ENCODE data around the gene KLF6. TPM values are rescaled to one million over a fixed set of nuclear protein-coding genes. Genes with fewer than 3 reads are reported as not detected.

KLF6 gene
- total RNA-seq, 2 experiments from 2014 or later: 155 to 167 TPM

DNA sequence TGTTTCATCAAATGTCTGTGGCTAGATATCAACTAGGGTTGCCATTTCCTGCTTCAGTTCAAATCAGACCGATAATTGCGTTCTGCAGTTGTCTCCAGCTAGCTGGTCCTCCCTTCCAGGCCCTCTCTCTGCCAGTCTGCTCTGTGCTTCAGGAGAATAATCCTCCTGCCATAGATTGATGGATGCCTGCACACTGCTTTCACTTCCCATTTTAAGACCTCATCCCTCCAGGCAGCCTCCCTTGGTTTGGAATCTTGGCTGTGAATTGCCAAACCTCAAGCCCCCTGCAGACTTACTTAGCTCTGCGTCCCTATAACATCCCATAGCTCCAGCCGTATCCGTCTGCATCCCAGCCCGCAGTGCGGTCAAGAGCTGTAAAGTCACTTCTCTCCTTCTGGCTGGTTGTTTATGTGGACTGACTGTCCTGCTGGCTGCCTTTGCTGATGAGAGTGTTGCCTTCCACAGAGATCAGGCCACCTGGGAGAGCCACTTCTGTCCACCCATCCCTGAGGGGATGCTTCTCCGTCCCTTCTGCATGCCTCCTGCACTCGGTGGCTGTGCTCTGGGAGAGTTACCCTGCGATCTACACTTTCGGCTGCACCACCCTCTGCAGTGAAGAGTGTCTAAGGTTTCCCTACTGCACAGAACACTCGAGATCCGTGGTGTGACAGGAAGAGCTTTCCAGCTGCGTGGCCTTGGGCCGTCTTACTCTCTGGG, 22.4 kb upstream of the KLF6 start:
- Mint-ChIP-seq H3K36me3 (ENCODE audit: low read depth) (no peaks in the 10 kb centered on the region), H3K4me1 (peaks cover 70% of the 10 kb centered on the region), H3K9me3 (no peaks in the 10 kb centered on the region), H3K27ac (no peak overlapping the region), H3K27me3 (no peaks in the 10 kb centered on the region), H3K4me3 (peak overlapping the region; percentile 52)
- DNase-seq: no peak
- ChIA-PET POLR2A (interaction anchor here (0.6 to 4.2 kb wide), 3 partner anchors 23 to 44 kb away, joined by 3 to 46 read pairs (median 5); partner anchors contain the start of gene KLF6), CTCF (interaction anchor here (0.9 to 2.1 kb wide), 8 partner anchors 11 to 674 kb away, joined by 3 to 5 read pairs (median 3); no protein-coding TSS in a partner anchor)

DNA sequence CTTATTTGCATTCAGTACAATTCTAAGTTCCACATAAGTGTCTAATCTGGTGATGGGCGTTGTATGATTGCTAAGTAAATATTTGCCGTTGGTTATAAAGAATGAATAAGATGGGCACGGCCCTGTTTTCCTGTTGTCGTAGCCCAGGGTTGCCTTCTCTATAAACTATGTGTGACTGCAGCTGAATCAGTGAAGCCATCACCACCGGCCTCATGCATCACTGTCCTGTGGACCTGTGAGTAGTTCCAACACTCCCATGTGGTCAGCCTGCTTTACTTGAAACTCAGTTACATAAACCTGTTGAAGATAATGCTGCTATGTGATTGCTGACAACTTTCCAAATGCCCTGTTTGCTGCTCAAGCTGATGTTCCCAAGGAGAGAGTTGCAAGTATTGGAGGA, 21.6 kb upstream of the KLF6 start:
- H3K27me3 Mint-ChIP-seq: no peaks in the 10 kb centered on the region
- no peak for DNase-seq
- no peak overlapping the region for H3K27ac Mint-ChIP-seq
- ChIA-PET POLR2A (interaction anchor here (1.1 to 4.2 kb wide), 2 partner anchors 22 to 28 kb away, joined by 5 to 46 read pairs; partner anchors contain the start of gene KLF6), CTCF (interaction anchor here (0.9 to 2.1 kb wide), 5 partner anchors 10 to 26 kb away, joined by 3 to 5 read pairs (median 4); partner anchors contain the start of gene KLF6)
- H3K4me3 Mint-ChIP-seq: peak overlapping the region; percentile 7
- H3K36me3 Mint-ChIP-seq (ENCODE audit: low read depth): no peaks in the 10 kb centered on the region
- H3K9me3 Mint-ChIP-seq: no peaks in the 10 kb centered on the region
- H3K4me1 Mint-ChIP-seq: peaks cover 63% of the 10 kb centered on the region

DNA sequence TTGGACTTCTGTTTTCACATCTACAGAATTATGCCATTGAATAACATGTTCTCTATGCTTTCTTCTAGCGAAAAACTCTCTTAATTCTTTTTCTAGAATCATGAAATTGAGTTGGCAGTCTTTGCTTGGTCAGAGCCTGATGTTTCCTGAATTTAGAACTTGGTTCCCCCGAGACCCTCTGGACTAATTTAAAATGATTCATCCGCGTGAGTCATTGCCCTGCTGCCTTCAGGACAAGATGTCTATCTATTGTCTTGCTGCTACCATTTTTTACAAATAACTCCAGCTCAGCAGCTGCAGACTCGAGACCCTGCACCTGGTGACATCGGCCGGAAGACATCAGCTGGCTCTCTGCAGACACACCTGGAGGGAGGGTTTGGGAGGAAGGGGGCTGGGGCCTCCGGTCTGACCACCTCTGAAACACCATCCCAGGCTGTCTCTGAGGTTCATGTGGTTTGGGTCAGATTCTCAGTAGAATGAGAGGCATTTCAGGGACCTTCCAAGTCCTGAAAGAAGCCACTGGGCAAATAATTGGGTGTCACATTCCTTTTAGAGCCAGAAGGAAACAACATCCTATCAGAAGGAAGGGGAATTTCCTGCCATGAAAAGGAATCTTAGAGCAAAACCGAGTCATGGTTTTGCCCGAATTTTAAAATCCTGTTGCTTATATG, 20.9 kb upstream of the KLF6 start:
- peak; percentile 56 for DNase-seq
- POLR2A ChIA-PET: interaction anchor here (0.5 to 4.2 kb wide), 4 partner anchors 21 to 846 kb away, joined by 3 to 46 read pairs (median 4); partner anchors contain the start of gene KLF6
- Mint-ChIP-seq H3K4me1 (peaks cover 58% of the 10 kb centered on the region), H3K4me3 (peak overlapping the region; percentile 51), H3K27me3 (no peaks in the 10 kb centered on the region), H3K27ac (no peak overlapping the region), H3K9me3 (no peaks in the 10 kb centered on the region), H3K36me3 (ENCODE audit: low read depth) (no peaks in the 10 kb centered on the region)
- CTCF ChIA-PET: interaction anchor here (1.0 to 2.1 kb wide), 4 partner anchors 21 to 29 kb away, joined by 3 to 5 read pairs (median 4); partner anchors contain the start of gene KLF6

DNA sequence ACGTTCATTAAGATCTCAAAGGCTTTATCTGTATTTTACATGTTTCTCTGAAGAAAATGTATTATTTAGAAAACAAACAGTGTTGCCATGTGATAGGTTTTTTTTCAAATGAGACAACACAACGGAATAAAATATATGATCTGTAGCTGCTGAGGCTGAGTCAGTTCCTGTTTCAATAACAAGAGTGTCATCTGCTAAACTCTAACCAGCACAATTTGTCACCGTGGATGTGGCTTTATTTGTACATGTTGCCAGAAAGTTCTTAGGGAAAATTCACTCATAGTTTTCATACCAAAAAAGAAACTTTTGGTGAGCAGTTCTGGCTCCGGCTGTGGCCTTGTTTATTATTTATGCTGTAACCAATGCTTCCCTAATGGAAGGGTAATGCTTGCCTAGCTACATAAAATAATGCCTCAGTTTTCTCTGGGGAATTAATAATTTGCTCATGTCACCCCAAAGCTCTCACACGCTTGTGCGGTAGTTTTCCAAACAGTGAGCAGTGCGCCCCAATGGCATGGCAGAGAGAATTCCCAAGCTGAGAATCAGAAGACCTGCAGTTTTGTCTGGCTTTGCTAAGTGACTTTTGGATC, 20.3 kb upstream of the KLF6 start:
- no peaks in the 10 kb centered on the region for H3K9me3 Mint-ChIP-seq
- DNase-seq: peak; percentile 85

DNA sequence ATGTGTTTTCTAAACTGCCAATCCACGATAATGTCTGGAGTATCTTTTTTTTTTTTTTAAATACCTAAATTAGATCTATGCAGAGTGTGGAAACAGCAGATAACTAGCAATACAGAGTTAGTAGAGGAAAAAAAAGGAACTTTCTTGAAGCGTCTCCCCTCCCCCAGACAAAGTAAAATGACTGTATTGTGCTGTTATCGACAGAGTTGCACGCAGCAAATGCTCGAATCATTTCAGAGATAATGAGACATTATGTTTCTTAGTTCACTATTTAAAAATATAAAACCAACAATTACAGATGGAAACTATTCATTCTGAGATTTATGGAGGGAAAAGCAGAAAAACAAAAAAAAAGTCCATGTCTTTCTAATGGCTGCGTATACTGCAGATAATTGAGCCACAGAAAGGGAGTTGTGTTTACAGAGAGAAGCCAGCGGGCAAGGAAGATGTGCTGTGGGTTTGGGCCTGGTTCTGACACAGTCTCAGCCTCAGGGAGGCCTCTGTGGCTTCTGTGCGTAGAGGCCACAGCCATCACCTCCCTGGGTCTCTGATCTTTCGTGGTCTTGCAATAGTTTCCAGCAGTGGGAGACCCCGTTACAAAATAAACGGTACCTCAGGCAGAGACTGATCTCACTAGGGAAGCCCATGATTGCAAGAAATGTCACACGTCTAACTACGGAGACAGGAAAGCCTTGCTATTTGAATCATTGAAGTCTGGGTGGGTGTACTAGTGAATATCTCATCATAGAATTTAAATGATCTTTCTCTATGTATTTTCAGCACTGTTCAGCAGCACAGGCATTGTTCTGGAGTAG, 19.1 kb upstream of the KLF6 start:
- Mint-ChIP-seq H3K4me1 (peaks cover 53% of the 10 kb centered on the region), H3K27me3 (no peaks in the 10 kb centered on the region), H3K9me3 (peaks cover 9% of the 10 kb centered on the region), H3K27ac (no peak overlapping the region), H3K36me3 (ENCODE audit: low read depth) (peaks cover 10% of the 10 kb centered on the region), H3K4me3 (peak overlapping the region; percentile 59)
- CTCF ChIA-PET: no interaction called here
- DNase-seq: peak; percentile 63
- POLR2A ChIA-PET: interaction anchor here (0.7 kb wide), 1 partner anchor 26 kb away, joined by 5 read pairs; no protein-coding TSS in a partner anchor

More for the DNA sequence above, 20.3 kb upstream of the KLF6 start:
- Mint-ChIP-seq H3K4me3 (peak overlapping the region; percentile 51), H3K4me1 (peaks cover 53% of the 10 kb centered on the region), H3K27ac (no peak overlapping the region), H3K36me3 (ENCODE audit: low read depth) (no peaks in the 10 kb centered on the region), H3K27me3 (no peaks in the 10 kb centered on the region)
- CTCF ChIA-PET: interaction anchor here (0.6 to 1.5 kb wide), 3 partner anchors 24 to 853 kb away, joined by 3 read pairs; no protein-coding TSS in a partner anchor
- POLR2A ChIA-PET: interaction anchor here (0.5 to 4.2 kb wide), 5 partner anchors 21 to 847 kb away, joined by 3 to 46 read pairs (median 4); partner anchors contain the start of gene KLF6

DNA sequence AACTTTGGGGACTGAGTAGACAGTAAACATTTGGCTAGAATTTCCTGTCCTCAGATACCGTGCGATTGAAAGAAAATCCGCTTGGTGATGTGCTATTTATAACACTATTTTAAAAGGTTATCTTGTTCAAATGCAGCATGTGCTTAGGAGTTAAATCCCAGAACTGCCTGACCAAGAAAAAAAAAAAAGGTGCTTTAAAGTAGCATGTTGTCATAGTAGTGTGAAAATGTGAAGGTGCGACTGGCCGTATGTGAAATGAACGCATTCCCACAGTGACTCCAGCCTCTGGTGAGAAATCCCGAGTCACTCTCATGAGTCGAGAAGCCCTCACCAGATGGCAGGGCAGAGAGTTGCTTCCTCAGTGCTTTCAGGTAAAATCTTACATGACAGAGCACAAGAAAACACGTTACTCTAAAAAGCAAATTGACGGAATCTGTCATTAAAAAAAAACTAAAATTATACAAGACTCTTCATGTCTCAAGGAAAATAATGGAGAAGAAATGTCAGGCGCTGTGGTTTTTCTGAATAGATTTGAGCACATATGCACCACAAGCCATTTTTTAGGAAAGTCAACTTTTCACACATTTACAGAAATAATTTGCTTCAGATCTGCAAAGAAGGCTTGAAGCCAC, 18.4 kb upstream of the KLF6 start:
- DNase-seq: no peak
- ChIA-PET CTCF (no interaction called here), POLR2A (interaction anchor here (2.0 kb wide), 1 partner anchor 18 kb away, joined by 6 read pairs; the partner anchor contains the start of gene KLF6)
- no peak overlapping the region for H3K27ac Mint-ChIP-seq
- peaks cover 12% of the 10 kb centered on the region for H3K9me3 Mint-ChIP-seq
- peaks cover 15% of the 10 kb centered on the region for H3K36me3 Mint-ChIP-seq (ENCODE audit: low read depth)
- H3K27me3 Mint-ChIP-seq: no peaks in the 10 kb centered on the region
- H3K4me3 Mint-ChIP-seq: peak overlapping the region; percentile 51
- peaks cover 52% of the 10 kb centered on the region for H3K4me1 Mint-ChIP-seq

DNA sequence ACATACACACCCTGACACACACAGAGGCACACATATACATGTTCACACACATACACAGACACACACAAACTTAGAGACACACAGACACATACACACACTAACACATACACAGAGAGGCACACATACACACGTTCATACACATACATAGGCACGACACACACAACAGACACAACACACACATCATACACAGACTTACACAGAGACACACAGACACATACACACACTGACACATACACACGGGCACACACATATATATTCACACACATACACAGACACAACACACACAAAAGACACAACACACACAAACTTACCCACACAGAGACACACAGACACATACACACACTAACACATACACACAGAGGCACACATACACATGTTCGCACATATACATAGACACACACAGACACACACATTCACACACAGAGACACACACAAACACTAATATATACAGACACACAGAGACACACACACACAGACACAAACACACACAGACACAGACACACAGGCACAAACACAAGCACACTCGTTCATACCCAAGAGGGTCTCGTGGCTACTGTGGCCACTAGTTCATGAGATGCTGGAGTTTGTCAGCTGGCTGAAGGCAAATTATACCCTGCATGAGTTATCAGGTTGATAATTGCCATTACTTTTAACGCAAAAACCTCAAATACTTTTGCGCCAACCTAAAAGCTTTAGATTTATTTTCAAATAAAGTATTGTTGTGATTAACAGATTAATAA, 17.7 kb upstream of the KLF6 start:
- peaks cover 16% of the 10 kb centered on the region for H3K9me3 Mint-ChIP-seq
- POLR2A ChIA-PET: interaction anchor here (2.0 kb wide), 1 partner anchor 18 kb away, joined by 6 read pairs; the partner anchor contains the start of gene KLF6
- H3K4me1 Mint-ChIP-seq: peaks cover 52% of the 10 kb centered on the region

DNA sequence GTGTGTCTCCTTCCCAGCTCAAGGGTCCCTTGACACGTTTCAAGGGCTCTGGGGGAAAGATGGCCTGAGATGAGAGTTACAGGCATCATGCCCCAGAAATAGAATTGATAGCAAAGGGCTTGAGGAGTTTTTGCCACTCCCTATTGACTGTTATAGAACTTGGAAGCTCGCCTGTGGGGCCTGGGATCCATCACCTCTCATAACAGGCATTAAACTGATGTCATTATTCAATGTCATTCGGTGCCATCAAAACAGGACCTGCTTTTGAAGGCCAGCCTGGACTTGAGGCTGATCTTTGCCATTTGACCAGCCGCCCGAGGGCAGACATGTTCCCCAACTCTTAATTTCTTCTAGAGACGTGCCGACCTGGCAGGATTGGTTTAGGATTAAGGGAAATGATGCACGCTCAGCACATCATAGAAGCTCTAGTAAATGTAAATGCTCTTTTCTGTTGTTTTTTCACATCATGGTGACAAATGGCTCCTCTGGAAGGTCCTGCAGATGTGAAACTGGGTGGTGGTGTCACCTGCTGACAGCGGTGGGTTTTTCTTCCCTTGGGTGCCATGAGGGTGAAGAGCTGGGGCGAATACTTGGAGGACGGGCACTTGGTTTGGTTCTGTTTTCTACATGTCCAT, 16.7 kb upstream of the KLF6 start:
- DNase-seq: no peak
- H3K9me3 Mint-ChIP-seq: peaks cover 18% of the 10 kb centered on the region
- peak overlapping the region; percentile 4 for H3K27ac Mint-ChIP-seq
- H3K27me3 Mint-ChIP-seq: no peaks in the 10 kb centered on the region
- POLR2A ChIA-PET: interaction anchor here (0.6 to 2.0 kb wide), 2 partner anchors 17 to 44 kb away, joined by 3 to 6 read pairs; partner anchors contain the start of gene KLF6
- H3K4me1 Mint-ChIP-seq: peaks cover 47% of the 10 kb centered on the region
- no peak overlapping the region for H3K4me3 Mint-ChIP-seq
- CTCF ChIA-PET: interaction anchor here (0.6 to 1.4 kb wide), 5 partner anchors 13 to 1693 kb away, joined by 3 to 5 read pairs (median 3); partner anchors contain the start of gene KLF6
- peaks cover 20% of the 10 kb centered on the region for H3K36me3 Mint-ChIP-seq (ENCODE audit: low read depth)

More for the DNA sequence above, 17.7 kb upstream of the KLF6 start:
- DNase-seq: no peak
- H3K27me3 Mint-ChIP-seq: no peaks in the 10 kb centered on the region
- H3K36me3 Mint-ChIP-seq (ENCODE audit: low read depth): peaks cover 17% of the 10 kb centered on the region
- CTCF ChIA-PET: interaction anchor here (1.4 kb wide), 1 partner anchor 15 kb away, joined by 3 read pairs; no protein-coding TSS in a partner anchor
- no peak overlapping the region for H3K27ac Mint-ChIP-seq
- H3K4me3 Mint-ChIP-seq: no peak overlapping the region

DNA sequence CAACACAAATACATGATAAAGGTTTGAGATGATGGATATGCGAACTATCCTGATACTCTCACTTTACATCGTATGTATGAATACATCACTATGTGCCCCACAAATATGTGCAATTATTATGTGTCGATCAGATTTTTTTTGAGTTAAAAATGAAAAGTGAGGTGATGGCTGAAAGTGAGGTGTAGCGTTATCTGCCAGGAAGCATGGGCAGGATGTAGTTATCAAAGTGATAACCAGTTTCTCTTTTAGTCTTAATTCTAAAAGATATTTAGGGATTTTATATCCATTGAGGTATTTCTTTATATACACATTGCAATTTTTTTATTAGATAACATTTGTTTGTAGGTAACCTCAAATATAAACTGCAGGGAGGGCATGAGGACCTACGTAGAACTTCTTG, 15.6 kb upstream of the KLF6 start:
- ChIA-PET CTCF (interaction anchor here (0.8 to 1.5 kb wide), 3 partner anchors 10 to 12 kb away, joined by 3 to 4 read pairs (median 3); no protein-coding TSS in a partner anchor), POLR2A (interaction anchor here (0.5 to 1.3 kb wide), 2 partner anchors 15 to 146 kb away, joined by 4 to 8 read pairs; partner anchors contain the start of gene KLF6)
- Mint-ChIP-seq H3K36me3 (ENCODE audit: low read depth) (peaks cover 22% of the 10 kb centered on the region), H3K4me1 (peaks cover 38% of the 10 kb centered on the region), H3K9me3 (peaks cover 22% of the 10 kb centered on the region), H3K4me3 (no peak overlapping the region), H3K27ac (peak overlapping the region; percentile 28), H3K27me3 (no peaks in the 10 kb centered on the region)
- no peak for DNase-seq

DNA sequence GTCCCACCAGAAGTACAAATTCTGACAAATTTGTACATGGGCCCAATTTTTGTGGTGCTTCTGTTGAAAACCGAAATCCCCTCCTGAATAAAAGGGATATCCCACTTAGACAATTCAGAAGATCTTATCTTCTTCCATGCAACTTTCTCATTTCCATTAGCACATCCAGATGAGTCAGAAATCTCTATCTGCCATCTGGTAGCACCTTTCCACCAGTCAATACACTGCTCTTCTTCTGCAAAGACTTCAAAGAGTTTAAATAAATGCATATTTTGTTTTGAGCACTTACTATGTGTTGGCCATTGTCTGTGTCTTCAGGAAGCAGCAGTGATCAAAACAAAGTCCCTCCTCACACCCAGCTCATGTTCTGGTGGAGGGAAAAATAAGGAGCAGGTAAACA, 12.7 kb upstream of the KLF6 start:
- H3K27me3 Mint-ChIP-seq: no peaks in the 10 kb centered on the region
- ChIA-PET POLR2A (interaction anchor here (0.6 kb wide), 1 partner anchor 13 kb away, joined by 3 read pairs; the partner anchor contains the start of gene KLF6), CTCF (no interaction called here)
- DNase-seq: no peak
- peaks cover 31% of the 10 kb centered on the region for H3K4me1 Mint-ChIP-seq
- H3K36me3 Mint-ChIP-seq (ENCODE audit: low read depth): peaks cover 31% of the 10 kb centered on the region
- H3K9me3 Mint-ChIP-seq: peaks cover 44% of the 10 kb centered on the region
- no peak overlapping the region for H3K27ac Mint-ChIP-seq
- H3K4me3 Mint-ChIP-seq: no peak overlapping the region
